ENCODE data around the gene DUSP22. TPM values are rescaled to one million over a fixed set of nuclear protein-coding genes. Genes with fewer than 3 reads are reported as not detected.

The DUSP22 gene
- total RNA-seq, 1 donor from 2014 or later = 26.8 TPM

- intact Hi-C loops (cut with micrococcal nuclease) = no loop called here
Observed at GRCh38 chr6:378090-378957, 86.0 kb downstream of the DUSP22 start.

- intact Hi-C loops (cut with micrococcal nuclease) = no loop called here
Observed at GRCh38 chr6:378958-379409, 86.7 kb downstream of the DUSP22 start.

- intact Hi-C loops (cut with micrococcal nuclease) = no loop called here
Observed at GRCh38 chr6:379410-380181, 87.3 kb downstream of the DUSP22 start.

- intact Hi-C loops (cut with micrococcal nuclease) = no loop called here
Observed at GRCh38 chr6:380234-381218, 88.2 kb downstream of the DUSP22 start.

- intact Hi-C loops (cut with micrococcal nuclease) = no loop called here
Observed at GRCh38 chr6:381742-382461, 89.6 kb downstream of the DUSP22 start.

- intact Hi-C loops (cut with micrococcal nuclease) = no loop called here
Observed at GRCh38 chr6:382883-383810, 90.9 kb downstream of the DUSP22 start.

- intact Hi-C loops (cut with micrococcal nuclease) = no loop called here
Observed at GRCh38 chr6:383856-384255, 91.6 kb downstream of the DUSP22 start.

GRCh38 chr6:384898-385297, 92.6 kb downstream of the DUSP22 start:
- intact Hi-C loops (cut with micrococcal nuclease) = no loop called here

- intact Hi-C loops (cut with micrococcal nuclease) = no loop called here
Observed at GRCh38 chr6:385614-386013, 93.3 kb downstream of the DUSP22 start.

- intact Hi-C loops (cut with micrococcal nuclease) = no loop called here
Observed at GRCh38 chr6:386688-387266, 94.5 kb downstream of the DUSP22 start.

GRCh38 chr6:387293-387741, 95.0 kb downstream of the DUSP22 start:
- intact Hi-C loops (cut with micrococcal nuclease) = no loop called here

GRCh38 chr6:388202-388903, 96.1 kb downstream of the DUSP22 start:
- intact Hi-C loops (cut with micrococcal nuclease) = no loop called here

GRCh38 chr6:389143-389542, 96.9 kb downstream of the DUSP22 start:
- intact Hi-C loops (cut with micrococcal nuclease) = loop anchor here (1.0 kb wide), 4 partner anchors 50 to 200 kb away; no protein-coding TSS in a partner anchor

- intact Hi-C loops (cut with micrococcal nuclease) = loop anchor here (1.0 to 10.0 kb wide), 10 partner anchors 43 to 1005 kb away; partner anchors contain the start of gene EXOC2
Observed at GRCh38 chr6:389622-390021, 97.3 kb downstream of the DUSP22 start.

GRCh38 chr6:390914-391558, 98.7 kb downstream of the DUSP22 start:
- intact Hi-C loops (cut with micrococcal nuclease) = loop anchor here (1.0 to 10.0 kb wide), 9 partner anchors 8 to 1004 kb away; partner anchors contain the start of genes DUSP22 and EXOC2

GRCh38 chr6:391559-392440, 99.5 kb downstream of the DUSP22 start, which contains the start of gene IRF4:
Gene IRF4 (plus strand): TSS chr6:391752. CDS start chr6:393153, 1,401 bp downstream.
- intact Hi-C loops (cut with micrococcal nuclease) = loop anchor here (1.0 to 10.0 kb wide), 9 partner anchors 8 to 1003 kb away; partner anchors contain the start of genes DUSP22 and EXOC2

Data from T-helper 2 cell treated with Interferon-gamma antibody and Interleukin-4, amounts not matched to agents 100 ng/mL and 5 ng/mL, for 36 hours (primary cell).